SKM-1 (cell line): ENCODE measurements around the gene PCNX4.

Experiments used
- DNase-seq: peaks from one replicate; lab custom pipeline; 2025; ENCODE audit not compliant: unreplicated experiment; lab: John Stamatoyannopoulos, UW

Gene PCNX4

GRCh38 chr14:60204843-60205774 lies 113.4 kb downstream of the PCNX4 start:
- no peak for DNase-seq

GRCh38 chr14:60206249-60206670 lies 114.5 kb downstream of the PCNX4 start:
- no peak for DNase-seq

GRCh38 chr14:60206837-60207533 lies 115.3 kb downstream of the PCNX4 start:
- DNase-seq: peak; percentile 39

- no peak for DNase-seq
Observed at GRCh38 chr14:60210703-60211102, 119.0 kb downstream of the PCNX4 start.

GRCh38 chr14:60211153-60211552 lies 119.4 kb downstream of the PCNX4 start:
- no peak for DNase-seq

GRCh38 chr14:60212503-60213371 lies 121.0 kb downstream of the PCNX4 start:
- no peak for DNase-seq

- DNase-seq: no peak
Observed at GRCh38 chr14:60214003-60214402, 122.3 kb downstream of the PCNX4 start.

GRCh38 chr14:60214415-60215126 lies 122.8 kb downstream of the PCNX4 start:
- no peak for DNase-seq

GRCh38 chr14:60215127-60215444 lies 123.4 kb downstream of the PCNX4 start:
- no peak for DNase-seq

GRCh38 chr14:60215520-60216420 lies 124.0 kb downstream of the PCNX4 start:
- DNase-seq: no peak

- no peak for DNase-seq
Observed at GRCh38 chr14:60217713-60218112, 126.0 kb downstream of the PCNX4 start.
